ENCODE measurements around the gene KRT3.
"Not testable (repeated sequence)": the region's sequence is repeated elsewhere in the genome, so short reads cannot be mapped to it uniquely, and the experiment has no call there.

The KRT3 gene

GRCh38 chr12:52777566-52777965, 18.4 kb downstream of the KRT3 start:
- no peak for DNase-seq

- DNase-seq = no peak
Observed at GRCh38 chr12:52776913-52777395, 19.0 kb downstream of the KRT3 start, which contains the start of gene KRT76. KRT76 (minus strand) TSS chr12:52777345; CDS start chr12:52777291, 54 bp downstream.

- no peak for DNase-seq
Observed at GRCh38 chr12:52776435-52776834, 19.5 kb downstream of the KRT3 start.

GRCh38 chr12:52774629-52775250, 21.2 kb downstream of the KRT3 start:
- DNase-seq = no peak

- no peak for DNase-seq
Observed at GRCh38 chr12:52772772-52773171, 23.1 kb downstream of the KRT3 start.

- DNase-seq = no peak
Observed at GRCh38 chr12:52772188-52772587, 23.7 kb downstream of the KRT3 start.

GRCh38 chr12:52771505-52771904, 24.4 kb downstream of the KRT3 start:
- no peak for DNase-seq

GRCh38 chr12:52771088-52771487, 24.8 kb downstream of the KRT3 start:
- no peak for DNase-seq

GRCh38 chr12:52769946-52770345, 26.0 kb downstream of the KRT3 start:
- DNase-seq = no peak

- DNase-seq = no peak
Observed at GRCh38 chr12:52769354-52769753, 26.6 kb downstream of the KRT3 start.

GRCh38 chr12:52768479-52769200, 27.3 kb downstream of the KRT3 start:
- DNase-seq = no peak

- no peak for DNase-seq
Observed at GRCh38 chr12:52767427-52767826, 28.5 kb downstream of the KRT3 start.

GRCh38 chr12:52767020-52767379, 28.9 kb downstream of the KRT3 start:
- no peak for DNase-seq

GRCh38 chr12:52766351-52767019, 29.4 kb downstream of the KRT3 start:
- no peak for DNase-seq

- DNase-seq = no peak
Observed at GRCh38 chr12:52765702-52766101, 30.2 kb downstream of the KRT3 start.

GRCh38 chr12:52763991-52764390, 31.9 kb downstream of the KRT3 start:
- DNase-seq = no peak

- DNase-seq = no peak
Observed at GRCh38 chr12:52763036-52763659, 32.8 kb downstream of the KRT3 start.

GRCh38 chr12:52761802-52762201, 34.1 kb downstream of the KRT3 start:
- DNase-seq = no peak

GRCh38 chr12:52761218-52761617, 34.7 kb downstream of the KRT3 start:
- DNase-seq = not testable (repeated sequence)

GRCh38 chr12:52760623-52761022, 35.3 kb downstream of the KRT3 start:
- no peak for DNase-seq

GRCh38 chr12:52759695-52760094, 36.2 kb downstream of the KRT3 start:
- no peak for DNase-seq

GRCh38 chr12:52759218-52759617, 36.7 kb downstream of the KRT3 start:
- DNase-seq = no peak

GRCh38 chr12:52757449-52758176, 38.3 kb downstream of the KRT3 start:
- no peak for DNase-seq
